Fibroblast of lung (primary cell): ENCODE results near the gene MIGA2. TPM values are rescaled to one million over a fixed set of nuclear protein-coding genes. Genes with fewer than 3 reads are reported as not detected.
A peak's percentile ranks its signal among the peaks of the same experiment; 100 is the strongest.
"Not testable (repeated sequence)": the region's sequence is repeated elsewhere in the genome, so short reads cannot be mapped to it uniquely, and the experiment has no call there.

Source experiments
- DNase-seq, 2 donors: peaks; one replicate each; pipeline versions ENCODE4 v3.0.0 to v3.0.0-alpha.2; 2010; ENCODE audit warnings: low read depth in 2 of 2
- H2AFZ ChIP-seq: 2 replicates; pipeline ENCODE4 v1.5.1; 2012; ENCODE audit warnings: low read length, control low read depth, inconsistent platforms
- H3K27ac ChIP-seq: 2 replicates; pipeline ENCODE4 v1.5.1; 2011; ENCODE audit warnings: low read length, control low read depth; ENCODE audit not compliant: insufficient read depth
- H3K27me3 ChIP-seq: 2 replicates; pipeline ENCODE4 v1.5.1; 2011; ENCODE audit warnings: mild to moderate bottlenecking, low read length; ENCODE audit not compliant: control insufficient read depth, insufficient read depth
- H3K36me3 ChIP-seq: 2 replicates; pipeline ENCODE4 v1.5.1; 2011; ENCODE audit warnings: low read length; ENCODE audit not compliant: control insufficient read depth, insufficient read depth
- H3K4me1 ChIP-seq: 2 replicates; pipeline ENCODE4 v1.5.1; 2011; ENCODE audit warnings: low read length; ENCODE audit not compliant: control insufficient read depth, insufficient read depth; ENCODE audit errors: extremely low read depth
- H3K4me2 ChIP-seq: 2 replicates; pipeline ENCODE4 v1.5.1; 2011; ENCODE audit warnings: low read length, control low read depth; ENCODE audit not compliant: insufficient read depth; ENCODE audit errors: extremely low read depth
- H3K4me3 ChIP-seq, 4 experiments: fragments of 200-600 bp in 1 of 4; sonication (generic) in 1 of 4; replicated peaks in 1 of 4; 2 replicates each; pipeline ENCODE4 v1.5.1; 2011 to 2016; ENCODE audit warnings: low read length in 4 of 4, low read depth in 3 of 4, mild to moderate bottlenecking in 3 of 4, control low read depth in 2 of 4, inconsistent platforms in 1 of 4, mixed read lengths in 1 of 4; ENCODE audit not compliant: insufficient read depth in 1 of 4; ENCODE audit errors: control extremely low read depth in 1 of 4
- H3K79me2 ChIP-seq: 2 replicates; pipeline ENCODE4 v1.5.1; 2012; ENCODE audit warnings: mild to moderate bottlenecking, low read length, inconsistent platforms; ENCODE audit not compliant: control insufficient read depth, insufficient read depth
- H3K9ac ChIP-seq: 2 replicates; pipeline ENCODE4 v1.5.1; 2011; ENCODE audit warnings: mild to moderate bottlenecking, low read length, control low read depth; ENCODE audit not compliant: insufficient read depth
- H3K9me3 ChIP-seq: 2 replicates; pipeline ENCODE4 v1.5.1; 2012; ENCODE audit warnings: low read depth, low read length; ENCODE audit not compliant: control insufficient read depth, insufficient read depth
- H4K20me1 ChIP-seq: 2 replicates; pipeline ENCODE4 v1.5.1; 2011; ENCODE audit warnings: low read length; ENCODE audit not compliant: control insufficient read depth, insufficient read depth; ENCODE audit errors: extremely low read depth
- CTCF ChIP-seq, 2 donors: IDR thresholded peaks in 1 of 2; conservative IDR thresholded peaks in 1 of 2; 1 replicate in 1 of 2; 2 replicates in 1 of 2; pipeline ENCODE4 v1.5.1; 2011 to 2012; ENCODE audit warnings: low read length in 2 of 2, control low read depth in 1 of 2, inconsistent platforms in 1 of 2, low read depth in 1 of 2, mild to moderate bottlenecking in 1 of 2
- EZH2 ChIP-seq: IDR thresholded peaks from 2 replicates; pipeline ENCODE4 v1.5.1; 2012; ENCODE audit warnings: low read length, control low read depth, mild to moderate bottlenecking; ENCODE audit errors: missing control alignments
- polyA plus RNA-seq, 2 donors: library from polyadenylated mRNA; depleted of rRNA in 1 of 2; stranded (reverse) in 1 of 2; unstranded in 1 of 2; fragments of >200 nt; gene quantifications; 2 replicates each; pipeline ENCODE4 v1.2.1, GENCODE V29; 2011 to 2012; ENCODE audit warnings: missing spikeins in 1 of 2
- total RNA-seq: library from RNA; depleted of rRNA; stranded (reverse); fragments of >200 nt; gene quantifications from 2 replicates; pipeline ENCODE4 v1.2.1, GENCODE V29; 2014

The MIGA2 gene
- total and polyA plus RNA-seq, 2 donors (not counting 1 experiment from before 2014, with no cell fraction given) = 9.8 to 23.3 TPM

- Histone ChIP-seq H3K9me3 (no peaks in the 10 kb centered on the region), H3K79me2 (peaks cover 25% of the 10 kb centered on the region)
These were observed 75.2 kb downstream of the MIGA2 start for GRCh38 chr9:129111528-129112151.

DNA sequence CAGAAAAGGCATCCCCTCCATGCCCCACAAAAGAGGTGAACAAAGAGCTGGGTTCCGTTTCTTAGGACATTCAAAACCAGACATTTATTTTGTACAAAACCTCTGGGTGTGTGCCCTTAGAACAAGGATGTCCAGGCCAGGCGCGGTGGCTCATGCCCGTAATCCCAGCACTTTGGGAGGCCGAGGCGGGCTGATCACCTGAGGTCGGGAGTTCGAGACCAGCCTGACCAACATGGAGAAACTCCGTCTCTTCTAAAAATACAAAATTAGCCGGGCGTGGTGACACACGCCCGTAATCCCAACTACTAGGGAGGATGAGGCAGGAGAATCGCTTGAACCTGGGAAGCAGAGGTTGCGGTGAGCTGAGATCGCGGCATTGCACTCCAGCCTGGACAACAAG lies 76.1 kb downstream of the MIGA2 start:
- not testable (repeated sequence) for H3K4me1 ChIP-seq, H3K9me3 ChIP-seq, H2AFZ ChIP-seq, H3K36me3 ChIP-seq, H3K27me3 ChIP-seq, H4K20me1 ChIP-seq, DNase-seq, H3K9ac ChIP-seq
- peak overlapping the region; percentile 79 to 90 (median 86) for H3K4me3 ChIP-seq
- H3K27ac ChIP-seq = peak overlapping the region; percentile 8
- H3K4me2 ChIP-seq = peak overlapping the region; percentile 61
- H3K79me2 ChIP-seq = peaks cover 28% of the 10 kb centered on the region

More at GRCh38 chr9:129111528-129112151, 75.2 kb downstream of the MIGA2 start:
- peak overlapping the region; percentile 82 for H3K9ac ChIP-seq
- peak overlapping the region; percentile 79 to 90 (median 86) for H3K4me3 ChIP-seq
- H3K27me3 ChIP-seq = no peaks in the 10 kb centered on the region
- H2AFZ ChIP-seq = peak overlapping the region; percentile 94
- H3K36me3 ChIP-seq = peaks cover 4% of the 10 kb centered on the region
- no peaks in the 10 kb centered on the region for H4K20me1 ChIP-seq
- peaks cover 4% of the 10 kb centered on the region for H3K4me1 ChIP-seq
- H3K4me2 ChIP-seq = peak overlapping the region; percentile 61
- peak; percentile 56 to 68 for DNase-seq
- no peak for TF ChIP-seq EZH2
- H3K27ac ChIP-seq = peak overlapping the region; percentile 98

DNA sequence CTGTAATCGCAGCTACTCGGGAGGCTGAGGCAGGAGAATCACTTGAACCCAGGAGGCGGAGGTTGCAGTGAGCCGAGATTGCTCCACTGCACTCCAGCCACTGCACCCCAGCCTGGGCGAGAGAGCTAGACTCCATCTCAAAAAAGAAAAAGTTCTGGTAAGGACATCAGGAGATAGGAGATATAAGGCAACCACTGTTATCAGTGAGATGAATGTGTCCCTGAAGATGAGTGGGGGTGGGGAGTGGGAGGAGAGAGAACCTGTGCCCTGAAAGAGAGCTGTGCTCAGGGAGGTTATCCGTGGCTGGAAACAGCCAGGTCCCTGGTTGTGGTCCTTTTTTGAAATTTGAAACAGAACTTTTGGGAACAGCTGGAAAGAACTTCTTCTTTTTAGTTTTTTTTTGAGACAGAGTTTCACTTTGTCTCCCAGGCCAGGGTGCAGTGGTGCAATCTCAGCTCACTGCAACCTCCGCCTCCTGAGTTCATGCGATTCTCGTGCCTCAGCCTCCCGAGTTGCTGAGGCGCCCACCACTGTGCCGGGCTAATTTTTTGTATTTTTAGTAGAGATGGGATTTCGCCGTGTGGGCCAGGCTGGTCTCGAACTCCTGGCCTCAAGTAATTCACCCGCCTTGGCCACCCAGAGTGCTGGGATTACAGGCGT lies 77.3 kb downstream of the MIGA2 start:
- peaks cover 27% of the 10 kb centered on the region for H3K79me2 ChIP-seq
- no peaks in the 10 kb centered on the region for H3K36me3 ChIP-seq
- H3K9ac ChIP-seq = no peak overlapping the region
- H3K4me1 ChIP-seq = peaks cover 4% of the 10 kb centered on the region
- H2AFZ ChIP-seq = no peak overlapping the region
- no peak overlapping the region for H3K4me2 ChIP-seq
- H3K9me3 ChIP-seq = no peaks in the 10 kb centered on the region
- TF ChIP-seq CTCF (conservative IDR thresholded peaks at IDR 0.05 in 1 of 2, IDR thresholded peaks at IDR 0.05 in 1 of 2; ENCODE audit: low read depth in 1 of 2, low read length in 2 of 2) = no peak
- no peak for TF ChIP-seq EZH2
- no peaks in the 10 kb centered on the region for H3K27me3 ChIP-seq
- H3K27ac ChIP-seq = no peak overlapping the region
- DNase-seq = no peak
- no peaks in the 10 kb centered on the region for H4K20me1 ChIP-seq
- H3K4me3 ChIP-seq = no peak overlapping the region

DNA sequence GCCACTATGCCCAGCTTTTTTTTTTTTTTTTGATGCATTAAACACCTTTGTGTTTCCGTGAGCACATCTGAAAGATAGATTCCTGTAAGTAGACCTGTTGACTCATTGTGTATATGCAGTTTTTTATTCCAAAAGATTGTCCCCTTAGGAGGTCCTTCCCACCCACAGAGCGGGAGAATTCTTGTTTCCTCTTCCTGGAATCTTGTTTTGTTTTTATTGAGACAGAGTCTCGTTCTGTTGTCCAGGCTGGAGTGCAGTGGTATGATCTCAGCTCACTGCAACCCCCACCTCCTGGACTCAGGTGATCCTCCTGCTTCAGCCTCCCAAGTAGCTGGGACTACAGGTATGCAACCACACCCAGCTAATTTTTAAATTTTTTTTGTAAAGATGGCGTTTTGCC lies 82.4 kb downstream of the MIGA2 start:
- H3K79me2 ChIP-seq = peaks cover 13% of the 10 kb centered on the region
- H2AFZ ChIP-seq = no peak overlapping the region
- DNase-seq = no peak
- no peaks in the 10 kb centered on the region for H3K9me3 ChIP-seq
- H3K4me3 ChIP-seq = no peak overlapping the region
- no peak overlapping the region for H3K9ac ChIP-seq
- TF ChIP-seq EZH2 = no peak
- no peak for TF ChIP-seq CTCF (conservative IDR thresholded peaks at IDR 0.05 in 1 of 2, IDR thresholded peaks at IDR 0.05 in 1 of 2; ENCODE audit: low read depth in 1 of 2, low read length in 2 of 2)
- H3K27me3 ChIP-seq = no peaks in the 10 kb centered on the region
- H3K4me1 ChIP-seq = peaks cover 10% of the 10 kb centered on the region
- no peak overlapping the region for H3K27ac ChIP-seq
- no peak overlapping the region for H3K4me2 ChIP-seq
- H4K20me1 ChIP-seq = no peaks in the 10 kb centered on the region
- peaks cover 11% of the 10 kb centered on the region for H3K36me3 ChIP-seq
